Upper lobe of right lung (tissue), 1 donor: ENCODE data around the gene FOXK2. TPM values are rescaled to one million over a fixed set of nuclear protein-coding genes. Genes with fewer than 3 reads are reported as not detected.
"Not testable (repeated sequence)": the region's sequence is repeated elsewhere in the genome, so short reads cannot be mapped to it uniquely, and the experiment has no call there.

Source experiments
- ATAC-seq: fragments of 200-7000 bp; cut with Tn5 transposase; one replicate; pipeline ENCODE4 v1.9.1; 2020; ENCODE audit warnings: mild to moderate bottlenecking, moderate library complexity
- DNase-seq: peaks from one replicate; pipeline ENCODE4 v3.0.0-alpha.2; 2020
- H3K27ac ChIP-seq: fragments of 200-600 bp; one replicate; pipeline ENCODE4 v1.8.0; 2022
- H3K27me3 ChIP-seq: fragments of 200-600 bp; one replicate; pipeline ENCODE4 v1.8.0; 2022; ENCODE audit warnings: mild to moderate bottlenecking
- H3K36me3 ChIP-seq: fragments of 200-600 bp; one replicate; pipeline ENCODE4 v1.8.0; 2022
- H3K4me1 ChIP-seq: fragments of 200-600 bp; one replicate; pipeline ENCODE4 v1.8.0; 2022
- H3K4me3 ChIP-seq: fragments of 200-600 bp; one replicate; pipeline ENCODE4 v1.8.0; 2022; ENCODE audit warnings: mild to moderate bottlenecking
- H3K9me3 ChIP-seq: fragments of 200-600 bp; one replicate; pipeline ENCODE4 v1.8.0; 2022
- CTCF ChIP-seq: fragments of 200-600 bp; IDR thresholded peaks from one replicate; pipeline ENCODE4 v1.8.0; 2022; ENCODE audit warnings: antibody characterized with exemption
- intact Hi-C: fragments of 100-400 bp; cut with DNase I; formaldehyde crosslinking; loops from one replicate; pipeline ENCODE4 v1.11.0; 2022
- total RNA-seq: library from RNA; stranded (reverse); fragmentation: NEBNext Ultra II Directional; extraction: Animal tissue kit (Norgen Biotek cat#: 25700); gene quantifications from one replicate; pipeline ENCODE4 v1.2.1, GENCODE V29; 2021
- donor health status: DM: no; HTN: yes; CAD: no; lungs with severe emphysema.

Gene FOXK2
- total RNA-seq, 1 donor from 2014 or later, result 62.4 TPM

- no peak for DNase-seq
- Histone ChIP-seq H3K4me3 (no peak overlapping the region), H3K9me3 (no peaks in the 10 kb centered on the region), H3K27ac (no peak overlapping the region), H3K36me3 (peaks cover 75% of the 10 kb centered on the region), H3K27me3 (no peaks in the 10 kb centered on the region), H3K4me1 (peaks cover 15% of the 10 kb centered on the region)
- no peak for TF ChIP-seq CTCF
- intact Hi-C loops, result no loop called here
- no peak for ATAC-seq
These were observed 52.3 kb downstream of the FOXK2 start for GRCh38 chr17:82571855-82572254.

GRCh38 chr17:82574041-82574440 is 54.5 kb downstream of the FOXK2 start:
- Histone ChIP-seq H3K4me3 (no peak overlapping the region), H3K27me3 (no peaks in the 10 kb centered on the region), H3K9me3 (no peaks in the 10 kb centered on the region), H3K27ac (no peak overlapping the region), H3K36me3 (peaks cover 66% of the 10 kb centered on the region), H3K4me1 (peaks cover 5% of the 10 kb centered on the region)
- intact Hi-C loops, result no loop called here
- DNase-seq (no peak), ATAC-seq (no peak)
- TF ChIP-seq CTCF, result no peak

GRCh38 chr17:82575581-82576221 is 56.2 kb downstream of the FOXK2 start:
- intact Hi-C loops, H3K4me3 ChIP-seq, H3K9me3 ChIP-seq, DNase-seq, H3K27ac ChIP-seq, H3K27me3 ChIP-seq, H3K4me1 ChIP-seq, ATAC-seq: not testable (repeated sequence)
- peaks cover 54% of the 10 kb centered on the region for H3K36me3 ChIP-seq

- peak; percentile 26 for ATAC-seq
- Histone ChIP-seq H3K27me3 (no peaks in the 10 kb centered on the region), H3K9me3 (no peaks in the 10 kb centered on the region), H3K4me3 (no peak overlapping the region), H3K4me1 (no peaks in the 10 kb centered on the region), H3K36me3 (peaks cover 44% of the 10 kb centered on the region), H3K27ac (no peak overlapping the region)
- intact Hi-C loops, result no loop called here
- DNase-seq, result no peak
- no peak for TF ChIP-seq CTCF
These were observed 57.8 kb downstream of the FOXK2 start for GRCh38 chr17:82577300-82577699.

GRCh38 chr17:82579969-82580368 is 60.4 kb downstream of the FOXK2 start:
- H3K9me3 ChIP-seq, H3K4me3 ChIP-seq, H3K4me1 ChIP-seq, DNase-seq, intact Hi-C loops, H3K27ac ChIP-seq, ATAC-seq, H3K27me3 ChIP-seq: not testable (repeated sequence)
- H3K36me3 ChIP-seq, result peaks cover 46% of the 10 kb centered on the region

GRCh38 chr17:82582213-82582612 is 62.7 kb downstream of the FOXK2 start:
- H3K36me3 ChIP-seq, result peaks cover 52% of the 10 kb centered on the region
- no peak for TF ChIP-seq CTCF

GRCh38 chr17:82582709-82583108 is 63.2 kb downstream of the FOXK2 start:
- H3K27ac ChIP-seq, result no peak overlapping the region
- DNase-seq (no peak), ATAC-seq (no peak)
- intact Hi-C loops, result no loop called here
- no peaks in the 10 kb centered on the region for H3K27me3 ChIP-seq
- no peak overlapping the region for H3K4me3 ChIP-seq
- H3K4me1 ChIP-seq, result peaks cover 2% of the 10 kb centered on the region
- H3K36me3 ChIP-seq, result peaks cover 51% of the 10 kb centered on the region
- no peak for TF ChIP-seq CTCF
- no peaks in the 10 kb centered on the region for H3K9me3 ChIP-seq

More at GRCh38 chr17:82582213-82582612, 62.7 kb downstream of the FOXK2 start:
- ATAC-seq (no peak), DNase-seq (no peak)
- intact Hi-C loops, result no loop called here
- Histone ChIP-seq H3K27ac (no peak overlapping the region), H3K9me3 (no peaks in the 10 kb centered on the region), H3K4me1 (peaks cover 2% of the 10 kb centered on the region), H3K4me3 (no peak overlapping the region), H3K27me3 (no peaks in the 10 kb centered on the region)
